Activated CD4-positive, alpha-beta memory T cell treated with anti-CD3 and anti-CD28 coated beads for 36 hours (primary cell): ENCODE measurements around the gene MYO7A. TPM values are rescaled to one million over a fixed set of nuclear protein-coding genes. Genes with fewer than 3 reads are reported as not detected.

Experiments
- CTCF ChIA-PET: fragments of 350-600 bp; sonication (Branson Sonifier 250); formaldehyde crosslinking; loops from one replicate; lab custom pipeline; 2021; ENCODE audit warnings: antibody characterized with exemption, inconsistent platforms; lab: Charles Lee
- POLR2A ChIA-PET: fragments of 350-600 bp; sonication (Branson Sonifier 250); formaldehyde crosslinking; loops from one replicate; lab custom pipeline; 2021; ENCODE audit warnings: antibody characterized with exemption; lab: Charles Lee
- DNase-seq: peaks from one replicate; pipeline ENCODE4 v3.0.0-alpha.2; 2020
- H3K27ac Mint-ChIP-seq: one replicate; pipeline ENCODE4 v1.8.0; 2021; ENCODE audit warnings: mixed read lengths
- H3K27me3 Mint-ChIP-seq: one replicate; pipeline ENCODE4 v1.8.0; 2021; ENCODE audit warnings: mixed read lengths
- H3K36me3 Mint-ChIP-seq: one replicate; pipeline ENCODE4 v1.8.0; 2021; ENCODE audit warnings: mixed read lengths
- H3K4me1 Mint-ChIP-seq: one replicate; pipeline ENCODE4 v1.8.0; 2021; ENCODE audit warnings: low read depth, mixed read lengths
- H3K4me3 Mint-ChIP-seq: one replicate; pipeline ENCODE4 v1.8.0; 2021; ENCODE audit warnings: mild to moderate bottlenecking, mixed read lengths
- H3K9me3 Mint-ChIP-seq: one replicate; pipeline ENCODE4 v1.8.0; 2021; ENCODE audit warnings: mixed read lengths
- intact Hi-C: fragments of 100-400 bp; cut with micrococcal nuclease; formaldehyde crosslinking; loops from one replicate; pipeline ENCODE4 v1.15.1; 2023
- total RNA-seq, 2 experiments: library from RNA; stranded (reverse); gene quantifications; one replicate each; pipeline ENCODE4 v1.2.3, GENCODE V29; 2021

Gene MYO7A
- total RNA-seq, 2 experiments from 2014 or later: 0.29 to 0.38 TPM

GRCh38 chr11:77131560-77131959, 3.5 kb downstream of the MYO7A start:
- no peaks in the 10 kb centered on the region for H3K36me3 Mint-ChIP-seq
- intact Hi-C loops: no loop called here
- no peak overlapping the region for H3K27ac Mint-ChIP-seq
- no peaks in the 10 kb centered on the region for H3K9me3 Mint-ChIP-seq
- ChIA-PET POLR2A (no interaction called here), CTCF (interaction anchor here (1.3 kb wide), 1 partner anchor 40 kb away, joined by 5 read pairs; no protein-coding TSS in a partner anchor)
- no peak for DNase-seq
- no peak overlapping the region for H3K4me3 Mint-ChIP-seq
- H3K4me1 Mint-ChIP-seq: peaks cover 5% of the 10 kb centered on the region
- peaks cover 2% of the 10 kb centered on the region for H3K27me3 Mint-ChIP-seq

DNA sequence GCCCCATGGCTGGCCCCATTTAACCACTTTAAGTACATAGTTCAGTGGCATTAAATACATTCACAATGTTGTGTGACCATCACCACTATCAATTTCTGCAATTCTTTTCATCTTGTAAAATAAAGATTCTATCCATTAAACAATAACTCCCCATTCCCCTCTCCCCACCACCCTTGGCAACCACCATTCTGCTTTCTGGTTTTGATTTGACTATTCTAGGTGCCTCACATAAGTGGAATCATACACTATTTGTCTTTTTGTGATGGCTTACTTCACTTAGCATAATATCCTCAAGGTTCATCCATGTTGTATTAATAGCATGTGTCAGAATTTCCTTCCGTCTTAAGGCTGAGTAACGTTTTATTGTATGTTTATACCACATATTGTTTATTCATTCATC, 7.0 kb downstream of the MYO7A start:
- CTCF ChIA-PET: no interaction called here
- POLR2A ChIA-PET: no interaction called here
- Mint-ChIP-seq H3K4me1 (no peaks in the 10 kb centered on the region), H3K27ac (no peak overlapping the region), H3K36me3 (no peaks in the 10 kb centered on the region), H3K4me3 (no peak overlapping the region), H3K27me3 (peaks cover 14% of the 10 kb centered on the region), H3K9me3 (no peaks in the 10 kb centered on the region)
- no peak for DNase-seq
- intact Hi-C loops: no loop called here

GRCh38 chr11:77136074-77136473, 8.0 kb downstream of the MYO7A start:
- ChIA-PET POLR2A (no interaction called here), CTCF (interaction anchor here (1.7 kb wide), 1 partner anchor 8 kb away, joined by 9 read pairs; the partner anchor contains the start of gene MYO7A)
- Mint-ChIP-seq H3K4me3 (no peak overlapping the region), H3K9me3 (no peaks in the 10 kb centered on the region), H3K27ac (no peak overlapping the region), H3K27me3 (peaks cover 14% of the 10 kb centered on the region), H3K36me3 (no peaks in the 10 kb centered on the region), H3K4me1 (no peaks in the 10 kb centered on the region)
- peak; percentile 45 for DNase-seq
- intact Hi-C loops: no loop called here

DNA sequence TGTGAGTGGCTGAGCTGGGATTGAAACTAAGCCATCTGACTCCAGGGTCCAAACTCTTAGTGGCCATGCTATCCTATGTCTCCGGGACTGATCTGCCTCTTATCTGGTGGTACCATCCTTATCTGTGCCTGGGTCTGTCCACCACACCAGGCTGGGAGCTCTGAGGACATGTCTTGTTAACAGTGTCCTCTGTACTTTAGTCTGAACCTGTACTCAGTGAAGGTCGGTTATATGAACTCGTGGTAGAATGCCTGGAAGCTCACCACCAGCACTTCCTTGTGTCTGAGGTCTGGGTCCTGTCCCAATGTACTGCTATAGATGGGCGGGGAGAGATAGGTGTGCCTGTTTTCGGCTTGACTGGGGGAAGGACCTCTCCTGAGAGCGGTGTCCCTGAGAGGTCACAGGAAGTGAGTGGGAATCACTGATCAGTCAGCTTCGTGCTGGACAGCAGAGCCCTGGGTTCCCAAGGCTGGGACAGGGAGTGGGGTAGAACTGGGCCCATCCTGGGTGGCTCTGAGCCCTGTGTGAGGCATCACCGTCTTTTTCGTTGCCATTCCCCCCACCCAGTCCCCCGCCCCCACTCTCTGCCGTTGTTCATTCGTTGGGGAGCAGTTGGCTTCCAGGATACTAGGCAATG, 8.9 kb downstream of the MYO7A start:
- H3K9me3 Mint-ChIP-seq: no peaks in the 10 kb centered on the region
- H3K27me3 Mint-ChIP-seq: peaks cover 14% of the 10 kb centered on the region
- no peak overlapping the region for H3K27ac Mint-ChIP-seq
- CTCF ChIA-PET: interaction anchor here (0.6 to 1.7 kb wide), 2 partner anchors 9 to 46 kb away, joined by 3 to 9 read pairs; partner anchors contain the start of gene MYO7A
- DNase-seq: no peak
- H3K4me1 Mint-ChIP-seq: no peaks in the 10 kb centered on the region
- intact Hi-C loops: no loop called here
- no peak overlapping the region for H3K4me3 Mint-ChIP-seq
- H3K36me3 Mint-ChIP-seq: no peaks in the 10 kb centered on the region
- POLR2A ChIA-PET: no interaction called here

GRCh38 chr11:77137421-77137820, 9.4 kb downstream of the MYO7A start:
- Mint-ChIP-seq H3K4me1 (no peaks in the 10 kb centered on the region), H3K27me3 (peaks cover 14% of the 10 kb centered on the region), H3K36me3 (no peaks in the 10 kb centered on the region), H3K27ac (no peak overlapping the region), H3K4me3 (no peak overlapping the region), H3K9me3 (no peaks in the 10 kb centered on the region)
- CTCF ChIA-PET: interaction anchor here (0.6 to 1.7 kb wide), 2 partner anchors 10 to 46 kb away, joined by 3 to 9 read pairs; partner anchors contain the start of gene MYO7A
- intact Hi-C loops: no loop called here
- POLR2A ChIA-PET: no interaction called here
- DNase-seq: no peak

- H3K27ac Mint-ChIP-seq: no peak overlapping the region
- intact Hi-C loops: no loop called here
- POLR2A ChIA-PET: no interaction called here
- CTCF ChIA-PET: no interaction called here
- H3K4me3 Mint-ChIP-seq: no peak overlapping the region
- H3K36me3 Mint-ChIP-seq: no peaks in the 10 kb centered on the region
- peaks cover 14% of the 10 kb centered on the region for H3K27me3 Mint-ChIP-seq
- H3K9me3 Mint-ChIP-seq: no peaks in the 10 kb centered on the region
- H3K4me1 Mint-ChIP-seq: no peaks in the 10 kb centered on the region
- no peak for DNase-seq
Measured at GRCh38 chr11:77138106-77138649, 10.1 kb downstream of the MYO7A start.

- peaks cover 14% of the 10 kb centered on the region for H3K27me3 Mint-ChIP-seq
- POLR2A ChIA-PET: no interaction called here
Measured at GRCh38 chr11:77139201-77139600, 11.2 kb downstream of the MYO7A start.

DNA sequence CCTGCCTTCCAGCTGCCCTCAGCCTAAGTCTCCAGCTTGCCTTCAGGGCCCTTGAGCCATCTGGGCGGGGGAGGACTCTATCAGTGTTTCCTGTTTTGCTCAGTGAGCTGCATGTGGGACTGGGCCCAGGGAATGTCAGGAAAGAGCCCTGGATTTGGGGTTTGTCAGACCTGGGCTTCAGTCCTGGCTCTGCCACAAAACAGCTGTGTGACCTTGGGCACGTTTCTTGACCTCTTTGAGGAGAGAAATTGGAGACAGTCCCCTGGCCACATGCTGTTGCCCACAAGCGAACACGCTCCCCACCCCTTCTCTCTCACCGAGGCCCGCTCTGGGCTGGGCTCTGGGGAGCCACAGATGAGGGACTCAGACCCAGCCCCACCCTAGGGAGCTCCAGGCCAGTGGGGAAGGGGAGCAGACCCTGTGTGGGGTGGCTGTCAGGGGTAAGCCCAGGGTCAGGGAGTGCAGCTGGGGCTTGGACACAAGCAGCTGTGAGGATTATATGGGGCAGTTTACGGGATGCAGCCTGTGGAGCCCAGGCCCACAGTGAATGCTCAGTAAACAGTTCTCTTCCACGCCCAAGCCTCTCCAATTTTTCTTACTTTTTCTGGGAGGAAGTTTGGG, 12.3 kb downstream of the MYO7A start:
- DNase-seq: no peak
- H3K4me1 Mint-ChIP-seq: no peaks in the 10 kb centered on the region
- POLR2A ChIA-PET: no interaction called here
- CTCF ChIA-PET: interaction anchor here (0.8 to 0.9 kb wide), 2 partner anchors 13 to 46 kb away, joined by 3 read pairs; no protein-coding TSS in a partner anchor
- peaks cover 14% of the 10 kb centered on the region for H3K27me3 Mint-ChIP-seq
- no peak overlapping the region for H3K27ac Mint-ChIP-seq
- no peaks in the 10 kb centered on the region for H3K36me3 Mint-ChIP-seq
- no peak overlapping the region for H3K4me3 Mint-ChIP-seq
- intact Hi-C loops: no loop called here
- no peaks in the 10 kb centered on the region for H3K9me3 Mint-ChIP-seq

More at GRCh38 chr11:77139201-77139600, 11.2 kb downstream of the MYO7A start:
- Mint-ChIP-seq H3K27ac (no peak overlapping the region), H3K4me1 (no peaks in the 10 kb centered on the region), H3K9me3 (no peaks in the 10 kb centered on the region), H3K4me3 (no peak overlapping the region), H3K36me3 (no peaks in the 10 kb centered on the region)
- intact Hi-C loops: no loop called here
- DNase-seq: no peak
- CTCF ChIA-PET: no interaction called here

GRCh38 chr11:77141034-77141433, 13.0 kb downstream of the MYO7A start:
- H3K9me3 Mint-ChIP-seq: no peaks in the 10 kb centered on the region
- H3K4me3 Mint-ChIP-seq: no peak overlapping the region
- no peaks in the 10 kb centered on the region for H3K4me1 Mint-ChIP-seq
- POLR2A ChIA-PET: no interaction called here
- CTCF ChIA-PET: no interaction called here
- DNase-seq: peak; percentile 37
- peaks cover 14% of the 10 kb centered on the region for H3K27me3 Mint-ChIP-seq
- intact Hi-C loops: no loop called here
- no peaks in the 10 kb centered on the region for H3K36me3 Mint-ChIP-seq
- H3K27ac Mint-ChIP-seq: no peak overlapping the region

DNA sequence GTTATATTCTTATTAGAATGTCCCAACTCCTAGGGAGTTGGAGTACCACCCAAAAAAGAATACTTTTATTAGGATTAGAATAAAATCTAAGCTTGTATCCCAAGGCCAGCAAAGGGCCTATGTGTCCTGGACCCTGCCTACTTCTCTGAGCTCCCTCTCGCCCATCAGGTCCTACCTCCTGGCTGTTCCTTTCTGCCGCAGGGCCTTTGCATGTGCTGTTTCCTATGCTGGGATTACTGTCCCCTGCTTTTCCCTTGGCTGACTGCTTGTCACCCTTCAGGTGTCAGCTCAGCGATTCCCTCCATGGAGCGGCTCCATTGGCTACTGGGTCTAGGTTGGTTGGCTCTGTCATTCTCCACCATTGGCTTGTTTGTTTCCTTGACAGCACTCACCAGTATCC, 13.4 kb downstream of the MYO7A start:
- intact Hi-C loops: no loop called here
- POLR2A ChIA-PET: no interaction called here
- no peak for DNase-seq
- Mint-ChIP-seq H3K36me3 (no peaks in the 10 kb centered on the region), H3K4me3 (no peak overlapping the region), H3K4me1 (no peaks in the 10 kb centered on the region), H3K27me3 (peaks cover 14% of the 10 kb centered on the region), H3K27ac (no peak overlapping the region), H3K9me3 (no peaks in the 10 kb centered on the region)
- CTCF ChIA-PET: no interaction called here

DNA sequence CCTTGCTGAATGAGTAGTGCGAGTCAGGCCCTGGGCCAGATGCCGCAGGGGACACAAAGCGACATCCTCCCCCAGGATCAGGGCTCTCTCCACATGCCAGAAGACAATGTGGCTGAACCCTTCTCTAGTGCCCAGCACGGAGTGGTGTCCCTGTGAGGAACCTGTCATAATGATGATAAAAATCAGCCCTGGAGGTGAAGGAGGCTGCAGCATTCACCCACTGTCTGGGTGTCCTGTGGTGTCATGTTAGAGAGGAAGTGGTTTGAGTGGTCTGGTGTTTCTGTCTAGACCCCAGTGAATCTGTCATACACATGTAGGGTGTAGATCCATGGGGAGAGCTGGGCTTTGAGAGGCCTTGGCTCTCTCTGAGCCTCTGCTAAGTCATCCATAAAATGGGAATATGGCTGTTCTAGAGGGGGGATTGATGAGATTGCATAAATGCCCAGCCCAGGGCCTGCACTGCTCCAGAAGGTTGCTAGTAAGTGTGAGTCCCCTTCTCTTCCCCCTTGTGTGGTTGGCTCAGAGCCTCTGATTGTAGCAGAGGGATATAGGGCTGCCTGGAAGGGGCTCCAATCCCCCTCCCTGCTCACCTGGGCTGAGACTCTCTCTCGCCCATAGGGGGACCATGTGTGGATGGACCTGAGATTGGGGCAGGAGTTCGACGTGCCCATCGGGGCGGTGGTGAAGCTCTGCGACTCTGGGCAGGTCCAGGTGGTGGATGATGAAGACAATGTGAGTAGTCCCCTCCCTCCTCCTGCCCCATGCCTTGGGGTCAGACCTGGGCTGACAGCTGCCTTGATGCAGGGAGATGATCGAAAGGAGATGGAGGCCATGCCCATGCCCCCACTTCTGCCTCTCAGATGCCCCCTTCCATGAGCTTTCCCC, 14.3 kb downstream of the MYO7A start:
- ChIA-PET CTCF (no interaction called here), POLR2A (no interaction called here)
- peaks cover under 1% of the 10 kb centered on the region for H3K4me1 Mint-ChIP-seq
- intact Hi-C loops: no loop called here
- H3K36me3 Mint-ChIP-seq: no peaks in the 10 kb centered on the region
- H3K27ac Mint-ChIP-seq: no peak overlapping the region
- H3K4me3 Mint-ChIP-seq: no peak overlapping the region
- DNase-seq: peak; percentile 28
- H3K27me3 Mint-ChIP-seq: peaks cover 9% of the 10 kb centered on the region
- H3K9me3 Mint-ChIP-seq: no peaks in the 10 kb centered on the region
